ENCODE measurements around the gene INSYN2A.

The INSYN2A gene

DNA sequence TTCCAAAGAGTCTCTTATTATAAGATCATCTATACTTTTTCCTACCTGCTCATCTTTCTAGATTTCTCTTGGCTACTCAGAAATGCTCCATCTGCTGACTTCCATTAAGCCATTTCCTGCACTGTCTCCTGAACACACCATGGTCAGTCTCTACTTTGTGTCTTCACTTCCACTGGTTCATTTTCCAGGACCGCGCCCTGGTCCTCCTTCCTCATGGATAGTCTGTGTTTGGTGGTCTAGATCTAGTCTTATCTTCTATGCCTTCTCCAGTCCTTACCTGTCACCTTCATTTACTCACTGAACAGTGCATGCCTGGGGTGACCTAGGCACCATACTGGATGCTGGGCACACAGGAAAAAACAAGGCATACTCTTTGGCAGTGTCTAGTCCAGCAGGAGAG is 11.8 kb downstream of the INSYN2A start:
- no peaks in the 10 kb centered on the region for H3K9me3 ChIP-seq (ENCODE audit: control insufficient read depth, insufficient read depth, low read length)
- no peaks in the 10 kb centered on the region for H3K4me1 ChIP-seq (ENCODE audit: insufficient read depth, low read length)
- no peak overlapping the region for H3K9ac ChIP-seq (ENCODE audit: low read depth, low read length)
- H3K36me3 ChIP-seq (ENCODE audit: insufficient read depth, low read length) = no peaks in the 10 kb centered on the region

DNA sequence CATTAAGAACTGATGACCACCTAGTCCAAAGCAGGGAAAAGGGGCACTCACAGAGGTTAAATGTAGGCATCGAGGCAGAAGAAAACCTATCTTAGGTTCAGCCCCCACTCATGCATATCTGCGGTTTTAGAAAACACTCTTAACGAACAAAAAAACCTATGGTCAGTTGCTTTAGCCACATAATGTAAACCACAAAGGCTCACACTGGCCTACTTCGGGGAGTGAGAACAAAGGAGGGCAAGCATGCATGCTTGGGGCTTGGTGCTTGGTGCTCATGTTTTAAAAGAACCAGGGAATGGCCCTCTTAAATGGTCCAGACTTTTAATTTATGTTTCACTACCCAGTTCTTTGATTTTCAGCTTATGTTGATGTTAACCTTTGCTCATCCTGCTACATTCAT is 14.2 kb downstream of the INSYN2A start:
- Histone ChIP-seq H3K9me3 (ENCODE audit: control insufficient read depth, insufficient read depth, low read length) (no peaks in the 10 kb centered on the region), H3K4me1 (ENCODE audit: insufficient read depth, low read length) (no peaks in the 10 kb centered on the region), H3K36me3 (ENCODE audit: insufficient read depth, low read length) (no peaks in the 10 kb centered on the region), H3K9ac (ENCODE audit: low read depth, low read length) (no peak overlapping the region)

GRCh38 chr10:127179612-127180250 is 16.7 kb downstream of the INSYN2A start:
- Histone ChIP-seq H3K4me1 (ENCODE audit: insufficient read depth, low read length) (no peaks in the 10 kb centered on the region), H3K36me3 (ENCODE audit: insufficient read depth, low read length) (no peaks in the 10 kb centered on the region), H3K9ac (ENCODE audit: low read depth, low read length) (no peak overlapping the region), H3K9me3 (ENCODE audit: control insufficient read depth, insufficient read depth, low read length) (no peaks in the 10 kb centered on the region)

DNA sequence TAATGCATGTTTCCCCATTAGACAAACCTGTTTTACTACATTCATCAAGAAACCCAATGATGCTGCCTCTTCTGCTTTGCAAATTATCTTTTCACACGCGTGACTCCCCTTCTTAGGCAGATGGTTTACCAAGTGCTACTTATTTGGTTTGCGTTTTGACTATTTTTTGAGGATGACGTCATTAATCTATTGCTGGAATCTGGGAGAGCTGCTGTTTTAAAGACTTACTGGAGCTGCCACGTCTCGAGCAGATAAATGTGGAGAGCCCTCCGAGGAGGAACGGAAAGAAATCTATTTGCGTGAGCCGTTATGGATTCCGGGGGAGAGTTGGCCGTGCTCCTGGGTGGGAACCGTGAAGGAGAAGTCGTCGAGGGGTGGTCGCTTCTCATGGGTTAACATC is 19.7 kb downstream of the INSYN2A start:
- Histone ChIP-seq H3K9me3 (ENCODE audit: control insufficient read depth, insufficient read depth, low read length) (no peaks in the 10 kb centered on the region), H3K36me3 (ENCODE audit: insufficient read depth, low read length) (no peaks in the 10 kb centered on the region), H3K9ac (ENCODE audit: low read depth, low read length) (no peak overlapping the region), H3K4me1 (ENCODE audit: insufficient read depth, low read length) (no peaks in the 10 kb centered on the region)

DNA sequence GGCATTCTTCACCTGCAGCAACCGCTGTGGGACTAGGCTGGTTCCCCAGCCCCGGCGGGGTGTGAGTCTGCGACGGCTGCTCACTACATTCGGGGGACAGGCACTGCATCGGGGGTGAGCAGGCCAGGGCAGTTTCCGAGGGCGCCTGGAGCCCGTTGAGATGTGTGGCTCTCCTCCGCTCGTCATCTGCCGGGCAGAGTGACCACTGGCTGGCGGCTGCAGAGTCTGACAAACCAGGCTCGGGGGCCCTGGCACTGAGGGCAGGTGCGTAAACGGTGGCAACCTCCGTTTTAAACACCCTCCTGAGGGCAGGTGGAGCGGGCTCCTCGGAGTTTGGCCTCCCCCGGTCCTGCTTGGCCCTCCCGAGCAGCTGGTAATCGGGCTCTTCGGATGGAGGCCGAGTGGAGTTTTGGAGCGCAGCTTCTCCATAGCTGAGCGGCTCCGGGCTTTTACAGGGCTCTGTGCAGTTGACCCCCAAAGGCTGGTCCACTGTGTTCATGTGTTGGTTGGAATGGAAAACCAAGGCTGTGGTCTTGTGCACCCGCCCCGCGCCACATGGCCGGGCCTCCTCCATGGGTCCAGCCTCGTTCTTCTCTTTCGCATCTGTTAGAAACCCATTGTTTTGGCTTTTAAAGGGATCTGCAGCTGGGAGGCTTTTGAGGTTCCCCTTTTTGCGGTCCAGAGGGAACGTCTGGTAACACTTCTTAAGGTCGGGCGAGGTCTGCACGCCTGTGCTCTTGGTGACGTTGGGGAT is 20.9 kb downstream of the INSYN2A start:
- Histone ChIP-seq H3K9me3 (ENCODE audit: control insufficient read depth, insufficient read depth, low read length) (no peaks in the 10 kb centered on the region), H3K4me1 (ENCODE audit: insufficient read depth, low read length) (no peaks in the 10 kb centered on the region), H3K36me3 (ENCODE audit: insufficient read depth, low read length) (no peaks in the 10 kb centered on the region), H3K9ac (ENCODE audit: low read depth, low read length) (no peak overlapping the region)

GRCh38 chr10:127174866-127175265 is 21.5 kb downstream of the INSYN2A start:
- no peaks in the 10 kb centered on the region for H3K9me3 ChIP-seq (ENCODE audit: control insufficient read depth, insufficient read depth, low read length)
- no peaks in the 10 kb centered on the region for H3K36me3 ChIP-seq (ENCODE audit: insufficient read depth, low read length)
- H3K4me1 ChIP-seq (ENCODE audit: insufficient read depth, low read length) = no peaks in the 10 kb centered on the region
- H3K9ac ChIP-seq (ENCODE audit: low read depth, low read length) = no peak overlapping the region

DNA sequence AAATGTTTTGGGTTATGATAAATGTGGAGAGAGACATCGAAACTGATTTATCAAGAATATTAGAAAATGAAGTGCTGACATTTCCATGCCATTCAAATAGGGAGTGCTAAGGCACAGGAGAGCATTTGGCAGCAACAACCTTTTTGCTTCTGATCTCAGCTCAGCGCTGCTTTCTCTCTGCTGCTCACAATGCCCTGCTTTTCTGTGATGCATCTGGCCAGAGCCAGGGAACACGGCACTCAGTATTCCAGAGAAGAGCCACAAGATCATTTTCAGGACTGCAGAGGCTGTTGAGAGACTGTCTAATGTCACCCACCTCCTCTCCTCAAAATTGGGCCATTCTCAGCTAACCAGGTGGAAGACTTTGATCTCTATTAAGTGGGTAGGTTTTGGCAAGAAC is 28.1 kb downstream of the INSYN2A start:
- Histone ChIP-seq H3K36me3 (ENCODE audit: insufficient read depth, low read length) (no peaks in the 10 kb centered on the region), H3K4me1 (ENCODE audit: insufficient read depth, low read length) (no peaks in the 10 kb centered on the region), H3K9me3 (ENCODE audit: control insufficient read depth, insufficient read depth, low read length) (no peaks in the 10 kb centered on the region), H3K9ac (ENCODE audit: low read depth, low read length) (no peak overlapping the region)

DNA sequence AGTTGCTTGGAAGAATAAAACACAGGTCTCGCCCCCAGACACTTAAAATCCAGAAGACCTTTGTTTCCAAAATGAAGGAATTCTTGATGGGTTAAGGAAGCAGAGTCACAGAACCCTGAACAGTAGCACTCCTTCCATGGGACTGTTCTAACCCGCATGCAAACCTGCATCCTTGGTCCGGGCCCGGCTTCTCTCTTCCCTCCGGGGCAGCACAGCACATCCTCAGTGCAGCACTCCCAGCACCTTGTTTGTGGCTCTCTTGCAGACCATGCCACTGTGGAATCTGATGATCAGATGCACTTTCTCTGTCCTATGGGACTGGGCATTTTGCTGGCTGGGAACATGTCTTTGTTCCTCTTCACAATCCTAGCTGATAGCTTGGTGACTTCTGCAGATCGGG is 33.5 kb downstream of the INSYN2A start:
- Histone ChIP-seq H3K9ac (ENCODE audit: low read depth, low read length) (no peak overlapping the region), H3K4me1 (ENCODE audit: insufficient read depth, low read length) (no peaks in the 10 kb centered on the region), H3K36me3 (ENCODE audit: insufficient read depth, low read length) (no peaks in the 10 kb centered on the region), H3K9me3 (ENCODE audit: control insufficient read depth, insufficient read depth, low read length) (no peaks in the 10 kb centered on the region)

DNA sequence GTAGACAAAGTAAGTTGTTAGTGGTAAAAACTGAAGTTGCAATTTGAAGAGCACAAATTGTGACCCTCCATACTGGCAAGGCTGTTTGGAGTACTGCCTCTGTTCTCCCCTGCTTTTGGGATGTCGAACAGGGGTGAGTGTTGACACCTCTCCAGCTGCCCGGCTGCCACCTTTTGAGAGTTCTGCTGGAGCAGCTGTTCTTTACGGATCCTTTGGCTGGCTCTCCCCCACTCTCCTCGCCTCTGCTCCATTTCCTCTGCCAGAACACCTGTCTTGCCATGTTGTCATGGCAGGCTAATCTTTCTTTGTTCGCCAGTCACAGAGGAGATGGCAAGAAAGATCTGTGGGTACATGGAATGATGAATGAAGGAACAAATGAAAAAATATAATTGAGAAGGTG is 34.9 kb downstream of the INSYN2A start:
- no peak overlapping the region for H3K9ac ChIP-seq (ENCODE audit: low read depth, low read length)
- H3K36me3 ChIP-seq (ENCODE audit: insufficient read depth, low read length) = no peaks in the 10 kb centered on the region
- no peaks in the 10 kb centered on the region for H3K9me3 ChIP-seq (ENCODE audit: control insufficient read depth, insufficient read depth, low read length)

GRCh38 chr10:127159648-127160245 is 36.6 kb downstream of the INSYN2A start:
- no peaks in the 10 kb centered on the region for H3K9me3 ChIP-seq (ENCODE audit: control insufficient read depth, insufficient read depth, low read length)
- H3K4me1 ChIP-seq (ENCODE audit: insufficient read depth, low read length) = no peaks in the 10 kb centered on the region
- H3K36me3 ChIP-seq (ENCODE audit: insufficient read depth, low read length) = no peaks in the 10 kb centered on the region
- H3K9ac ChIP-seq (ENCODE audit: low read depth, low read length) = no peak overlapping the region

More for the DNA sequence above, 34.9 kb downstream of the INSYN2A start:
- no peaks in the 10 kb centered on the region for H3K4me1 ChIP-seq (ENCODE audit: insufficient read depth, low read length)

GRCh38 chr10:127158662-127159061 is 37.7 kb downstream of the INSYN2A start:
- no peaks in the 10 kb centered on the region for H3K36me3 ChIP-seq (ENCODE audit: insufficient read depth, low read length)
- H3K4me1 ChIP-seq (ENCODE audit: insufficient read depth, low read length) = no peaks in the 10 kb centered on the region
- H3K9ac ChIP-seq (ENCODE audit: low read depth, low read length) = no peak overlapping the region
- H3K9me3 ChIP-seq (ENCODE audit: control insufficient read depth, insufficient read depth, low read length) = no peaks in the 10 kb centered on the region

- Histone ChIP-seq H3K9ac (ENCODE audit: low read depth, low read length) (no peak overlapping the region), H3K36me3 (ENCODE audit: insufficient read depth, low read length) (no peaks in the 10 kb centered on the region), H3K9me3 (ENCODE audit: control insufficient read depth, insufficient read depth, low read length) (no peaks in the 10 kb centered on the region), H3K4me1 (ENCODE audit: insufficient read depth, low read length) (no peaks in the 10 kb centered on the region)
Observed at GRCh38 chr10:127157506-127158200, 38.7 kb downstream of the INSYN2A start.

DNA sequence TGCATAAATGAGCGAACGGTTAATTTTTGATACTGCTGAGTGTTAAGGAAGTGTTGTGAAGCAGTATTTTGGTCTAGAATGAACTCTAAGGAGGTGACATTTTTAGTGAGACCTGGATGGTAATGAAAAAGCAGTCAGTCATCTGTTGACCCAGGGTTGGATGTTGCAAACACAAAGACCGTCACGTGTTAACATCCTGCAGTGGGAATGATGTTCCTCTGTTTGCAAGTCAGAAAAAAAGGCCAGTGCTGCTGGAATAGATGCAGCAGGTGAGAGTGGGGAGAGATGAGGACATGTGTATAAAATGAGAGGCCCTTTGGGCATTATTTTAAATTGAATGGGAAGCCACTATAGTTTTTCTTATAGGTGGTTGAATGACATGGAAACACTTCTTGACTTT is 39.3 kb downstream of the INSYN2A start:
- Histone ChIP-seq H3K4me1 (ENCODE audit: insufficient read depth, low read length) (peaks cover 5% of the 10 kb centered on the region; the same call in 1 of the 2 replicates), H3K36me3 (ENCODE audit: insufficient read depth, low read length) (no peaks in the 10 kb centered on the region), H3K9ac (ENCODE audit: low read depth, low read length) (no peak overlapping the region), H3K9me3 (ENCODE audit: control insufficient read depth, insufficient read depth, low read length) (no peaks in the 10 kb centered on the region)

GRCh38 chr10:127154831-127155620 is 41.4 kb downstream of the INSYN2A start:
- no peak overlapping the region for H3K9ac ChIP-seq (ENCODE audit: low read depth, low read length)
- H3K9me3 ChIP-seq (ENCODE audit: control insufficient read depth, insufficient read depth, low read length) = no peaks in the 10 kb centered on the region
- H3K36me3 ChIP-seq (ENCODE audit: insufficient read depth, low read length) = no peaks in the 10 kb centered on the region
- peaks cover 7% of the 10 kb centered on the region for H3K4me1 ChIP-seq (ENCODE audit: insufficient read depth, low read length)
